ENCODE measurements around the gene ATE1.

- TF ChIP-seq USF1 (IDR thresholded peaks at IDR 0.05) = no peak
- no peak for TF ChIP-seq RAD21 (IDR thresholded peaks at IDR 0.05; ENCODE audit: low read depth)
- no peak for TF ChIP-seq NFIC (IDR thresholded peaks at IDR 0.05)
- no peak for TF ChIP-seq TCF12 (IDR thresholded peaks at IDR 0.05; ENCODE audit: low read depth)
- no peak for TF ChIP-seq YY1 (IDR thresholded peaks at IDR 0.05; ENCODE audit: low read depth)
- no peak for TF ChIP-seq ZBTB7A (IDR thresholded peaks at IDR 0.05; ENCODE audit: low read depth)
Measured at GRCh38 chr10:121919666-121920065, 8.2 kb downstream of the ATE1 start.

Data from Ishikawa (cell line).